GM21528 (cell line): ENCODE data around the gene TLR9.
A peak's percentile ranks its signal among the peaks of the same experiment; 100 is the strongest.

ENCODE experiments used
- ATAC-seq: cut with Tn5 transposase; IDR thresholded peaks from one replicate; pipeline ENCODE4 v1.9.1; 2021; ENCODE audit warnings: mild to moderate bottlenecking, moderate library complexity; ENCODE audit not compliant: unreplicated experiment, low FRiP score

TLR9 gene

GRCh38 chr3:52248816-52249547, 23.5 kb upstream of the TLR9 start:
- no peak for ATAC-seq

- no peak for ATAC-seq
Observed at GRCh38 chr3:52248165-52248541, 22.7 kb upstream of the TLR9 start.

GRCh38 chr3:52247409-52248164, 22.1 kb upstream of the TLR9 start:
- ATAC-seq: no peak

GRCh38 chr3:52246728-52247408, 21.4 kb upstream of the TLR9 start:
- ATAC-seq: no peak

- ATAC-seq: no peak
Observed at GRCh38 chr3:52246264-52246620, 20.8 kb upstream of the TLR9 start.

- no peak for ATAC-seq
Observed at GRCh38 chr3:52245322-52246263, 20.1 kb upstream of the TLR9 start, which contains the start of gene PPM1M. TSS of gene PPM1M (plus strand) at chr3:52245759. CDS start at chr3:52245825, 66 bp downstream.

- ATAC-seq: no peak
Observed at GRCh38 chr3:52243791-52244628, 18.6 kb upstream of the TLR9 start.

GRCh38 chr3:52242039-52242438, 16.6 kb upstream of the TLR9 start:
- no peak for ATAC-seq

GRCh38 chr3:52240886-52241370, 15.5 kb upstream of the TLR9 start:
- no peak for ATAC-seq

GRCh38 chr3:52240059-52240885, 14.8 kb upstream of the TLR9 start:
- ATAC-seq: no peak

GRCh38 chr3:52238761-52239701, 13.6 kb upstream of the TLR9 start, which contains the start of gene TWF2:
TSS of gene TWF2 (minus strand) at chr3:52239158. CDS start at chr3:52239016, 142 bp downstream.
- ATAC-seq: peak; percentile 64

- ATAC-seq: peak; percentile 12
Observed at GRCh38 chr3:52238193-52238760, 12.8 kb upstream of the TLR9 start.

- no peak for ATAC-seq
Observed at GRCh38 chr3:52237657-52238172, 12.3 kb upstream of the TLR9 start.

- ATAC-seq: no peak
Observed at GRCh38 chr3:52237006-52237656, 11.7 kb upstream of the TLR9 start.

- ATAC-seq: no peak
Observed at GRCh38 chr3:52236424-52236886, 11.0 kb upstream of the TLR9 start.
